ENCODE data around the gene TMEM39A. TPM values are rescaled to one million over a fixed set of nuclear protein-coding genes. Genes with fewer than 3 reads are reported as not detected.

The TMEM39A gene
- total and polyA plus RNA-seq, 2 donors (not counting 1 experiment from before 2014, with no cell fraction given) = 8.5 to 39.9 TPM

DNA sequence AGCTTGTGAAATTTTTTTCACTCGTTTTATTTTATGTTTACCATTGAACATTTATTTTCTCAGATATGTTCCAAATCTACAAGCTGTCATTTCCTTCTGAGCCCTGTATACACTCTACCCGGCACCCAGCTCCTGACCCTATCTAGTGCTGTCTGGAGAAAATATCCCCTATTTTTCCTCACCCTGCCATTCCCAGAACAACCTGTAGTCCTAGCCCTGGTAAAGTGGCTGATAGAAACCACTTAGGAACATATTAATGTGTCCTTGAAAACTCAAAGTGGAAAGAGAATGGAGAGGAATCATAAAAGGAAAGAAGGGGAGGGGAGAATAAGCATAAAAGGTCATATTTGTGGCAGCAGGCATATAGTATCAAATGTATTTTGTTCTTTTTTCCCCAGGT, 26.7 kb upstream of the TMEM39A start:
- WGBS (ENCODE audit: insufficient coverage) = 100% methylated on average over 1 of the region's 2 CpGs
- Histone ChIP-seq H3K27ac (ENCODE audit: low read length in 2 of 2) (no peak overlapping the region), H3K27me3 (replicated peaks in 1 of 4; ENCODE audit: control extremely low read depth in 1 of 4, control insufficient read depth in 3 of 4, insufficient read depth in 4 of 4, low read length in 3 of 4) (no peaks in the 10 kb centered on the region), H3K4me2 (replicated peaks; ENCODE audit: low read depth, low read length, poor library complexity, severe bottlenecking) (no peak overlapping the region), H4K20me1 (ENCODE audit: control insufficient read depth, insufficient read depth, low read length, poor library complexity, severe bottlenecking) (no peaks in the 10 kb centered on the region), H3K36me3 (replicated peaks in 1 of 2; ENCODE audit: control extremely low read depth in 1 of 2, control insufficient read depth in 1 of 2, extremely low read depth in 1 of 2, insufficient read depth in 2 of 2, low read length in 1 of 2) (peaks cover 23 to 31% of the 10 kb centered on the region in 2 experiments), H3K4me1 (ENCODE audit: control insufficient read depth in 2 of 2, insufficient read depth in 2 of 2, low read length in 2 of 2) (no peaks in the 10 kb centered on the region), H2AFZ (ENCODE audit: insufficient read depth, low read depth, low read length, poor library complexity, severe bottlenecking) (no peak overlapping the region), H3K79me2 (ENCODE audit: control insufficient read depth, insufficient read depth, low read length) (no peaks in the 10 kb centered on the region), H3K9me3 (ENCODE audit: control extremely low read depth in 1 of 3, control insufficient read depth in 2 of 3, insufficient read depth in 1 of 3, low read length in 2 of 3) (no peaks in the 10 kb centered on the region), H3K9ac (ENCODE audit: low read length) (no peak overlapping the region), H3K4me3 (ENCODE audit: control extremely low read depth in 1 of 5, extremely low read depth in 1 of 5, insufficient read depth in 1 of 5, low read depth in 2 of 5, low read length in 4 of 5) (no peak overlapping the region)
- H3K27ac Mint-ChIP-seq = no peak overlapping the region
- intact Hi-C loops (cut with micrococcal nuclease) = no loop called here
- H3K9me3 Mint-ChIP-seq (ENCODE audit: insufficient read depth) = no peaks in the 10 kb centered on the region
- ATAC-seq (ENCODE audit: low read depth) = no peak
- ChIA-PET POLR2A (no interaction called here), CTCF (interaction anchor here (0.9 kb wide), 1 partner anchor 14 kb away, joined by 3 read pairs; no protein-coding TSS in a partner anchor)
- no peak for DNase-seq
- H3K27me3 Mint-ChIP-seq = no peaks in the 10 kb centered on the region
- no peak overlapping the region for H3K4me3 Mint-ChIP-seq
- no peaks in the 10 kb centered on the region for H3K4me1 Mint-ChIP-seq
- TF ChIP-seq, protein P1, sequence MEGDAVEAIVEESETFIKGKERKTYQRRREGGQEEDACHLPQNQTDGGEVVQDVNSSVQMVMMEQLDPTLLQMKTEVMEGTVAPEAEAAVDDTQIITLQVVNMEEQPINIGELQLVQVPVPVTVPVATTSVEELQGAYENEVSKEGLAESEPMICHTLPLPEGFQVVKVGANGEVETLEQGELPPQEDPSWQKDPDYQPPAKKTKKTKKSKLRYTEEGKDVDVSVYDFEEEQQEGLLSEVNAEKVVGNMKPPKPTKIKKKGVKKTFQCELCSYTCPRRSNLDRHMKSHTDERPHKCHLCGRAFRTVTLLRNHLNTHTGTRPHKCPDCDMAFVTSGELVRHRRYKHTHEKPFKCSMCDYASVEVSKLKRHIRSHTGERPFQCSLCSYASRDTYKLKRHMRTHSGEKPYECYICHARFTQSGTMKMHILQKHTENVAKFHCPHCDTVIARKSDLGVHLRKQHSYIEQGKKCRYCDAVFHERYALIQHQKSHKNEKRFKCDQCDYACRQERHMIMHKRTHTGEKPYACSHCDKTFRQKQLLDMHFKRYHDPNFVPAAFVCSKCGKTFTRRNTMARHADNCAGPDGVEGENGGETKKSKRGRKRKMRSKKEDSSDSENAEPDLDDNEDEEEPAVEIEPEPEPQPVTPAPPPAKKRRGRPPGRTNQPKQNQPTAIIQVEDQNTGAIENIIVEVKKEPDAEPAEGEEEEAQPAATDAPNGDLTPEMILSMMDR (IDR thresholded peaks at IDR 0.05) = no peak
- no peak for TF ChIP-seq EZH2 (IDR thresholded peaks at IDR 0.05; ENCODE audit: borderline replicate concordance, insufficient read depth, low read depth, low read length, poor library complexity, severe bottlenecking)

DNA sequence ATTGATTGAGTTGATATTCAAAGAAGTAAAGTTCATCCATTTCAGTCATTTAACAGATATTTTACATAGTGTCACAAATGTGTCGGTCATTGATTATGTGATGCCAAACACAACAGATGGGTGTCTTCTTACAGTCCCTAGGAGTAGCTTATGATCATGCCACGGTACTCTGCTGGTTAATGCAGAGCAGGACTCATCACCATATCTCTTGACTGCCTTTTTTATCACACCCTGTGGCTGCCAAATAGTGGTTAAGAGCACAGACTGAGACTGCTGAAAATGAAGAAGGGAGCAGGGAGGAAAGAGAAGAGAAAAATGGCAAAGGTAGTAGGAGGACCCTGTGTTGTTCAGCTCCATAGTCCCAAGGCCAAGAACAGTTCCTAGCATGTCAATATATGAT, 22.1 kb upstream of the TMEM39A start:
- H3K79me2 ChIP-seq (ENCODE audit: control insufficient read depth, insufficient read depth, low read length) = no peaks in the 10 kb centered on the region
- H3K27ac ChIP-seq (ENCODE audit: low read length in 2 of 2) = no peak overlapping the region
- Mint-ChIP-seq H3K9me3 (ENCODE audit: insufficient read depth) (no peaks in the 10 kb centered on the region), H3K27ac (no peak overlapping the region), H3K27me3 (no peaks in the 10 kb centered on the region), H3K4me3 (no peak overlapping the region), H3K4me1 (no peaks in the 10 kb centered on the region)
- ChIA-PET POLR2A (no interaction called here), CTCF (no interaction called here)
- no peak overlapping the region for H3K4me3 ChIP-seq (ENCODE audit: control extremely low read depth in 1 of 5, extremely low read depth in 1 of 5, insufficient read depth in 1 of 5, low read depth in 2 of 5, low read length in 4 of 5)
- no peaks in the 10 kb centered on the region for H3K4me1 ChIP-seq (ENCODE audit: control insufficient read depth in 2 of 2, insufficient read depth in 2 of 2, low read length in 2 of 2)
- no peaks in the 10 kb centered on the region for H4K20me1 ChIP-seq (ENCODE audit: control insufficient read depth, insufficient read depth, low read length, poor library complexity, severe bottlenecking)
- DNase-seq (no peak), ATAC-seq (ENCODE audit: low read depth) (no peak)
- H3K4me2 ChIP-seq (replicated peaks; ENCODE audit: low read depth, low read length, poor library complexity, severe bottlenecking) = no peak overlapping the region
- intact Hi-C loops (cut with micrococcal nuclease) = no loop called here
- no CpG with 5 or more reads among the region's 2 CpGs for WGBS (ENCODE audit: insufficient coverage)
- no peaks in the 10 kb centered on the region for H3K9me3 ChIP-seq (ENCODE audit: control extremely low read depth in 1 of 3, control insufficient read depth in 2 of 3, insufficient read depth in 1 of 3, low read length in 2 of 3)
- TF ChIP-seq, protein P1 (IDR thresholded peaks at IDR 0.05) = no peak
- no peak for TF ChIP-seq EZH2 (IDR thresholded peaks at IDR 0.05; ENCODE audit: borderline replicate concordance, insufficient read depth, low read depth, low read length, poor library complexity, severe bottlenecking)
- no peak overlapping the region for H2AFZ ChIP-seq (ENCODE audit: insufficient read depth, low read depth, low read length, poor library complexity, severe bottlenecking)
- H3K9ac ChIP-seq (ENCODE audit: low read length) = no peak overlapping the region
- H3K36me3 ChIP-seq (replicated peaks in 1 of 2; ENCODE audit: control extremely low read depth in 1 of 2, control insufficient read depth in 1 of 2, extremely low read depth in 1 of 2, insufficient read depth in 2 of 2, low read length in 1 of 2) = peaks cover 36 to 42% of the 10 kb centered on the region in 2 experiments
- no peaks in the 10 kb centered on the region for H3K27me3 ChIP-seq (replicated peaks in 1 of 4; ENCODE audit: control extremely low read depth in 1 of 4, control insufficient read depth in 3 of 4, insufficient read depth in 4 of 4, low read length in 3 of 4)
